SK-N-MC (cell line): ENCODE measurements around the gene PRAMEF5.
"Not testable (repeated sequence)": the region's sequence is repeated elsewhere in the genome, so short reads cannot be mapped to it uniquely, and the experiment has no call there.

Experiments used
- EZH2 ChIP-seq: fragments of 200-600 bp; sonication (generic); IDR thresholded peaks from one replicate; pipeline ENCODE4 v1.6.1; 2017; ENCODE audit warnings: antibody characterized with exemption
- FOXP2 ChIP-seq: optimal IDR thresholded peaks from 2 replicates; pipeline ENCODE3; 2011; ENCODE audit warnings: mild to moderate bottlenecking, moderate library complexity; ENCODE audit not compliant: insufficient read depth; ENCODE audit errors: extremely low read length, control extremely low read depth
- POLR2AphosphoS5 ChIP-seq: IDR thresholded peaks from 2 replicates; pipeline ENCODE4 v1.6.1; 2012; ENCODE audit warnings: mild to moderate bottlenecking, low read depth, low read length, borderline replicate concordance

DNA sequence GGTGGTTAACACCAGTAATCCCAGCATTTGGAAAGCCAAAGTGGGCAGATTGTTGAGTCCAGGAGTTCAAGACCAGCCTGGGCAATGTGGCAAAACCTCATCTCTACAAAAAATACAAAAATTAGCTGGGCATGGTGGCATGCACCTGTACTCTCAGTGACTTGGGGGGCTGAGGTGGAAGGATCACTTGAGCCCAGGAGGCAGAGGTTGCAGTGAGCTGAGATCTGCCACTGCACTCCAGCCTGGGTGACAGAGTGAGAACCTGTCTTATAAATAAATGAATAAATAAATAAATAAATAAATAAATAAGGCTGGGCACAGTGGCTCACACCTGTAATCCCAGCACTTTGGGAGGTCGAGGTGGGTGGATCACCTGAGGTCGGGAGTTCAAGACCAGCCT, 21.9 kb upstream of the PRAMEF5 start:
- TF ChIP-seq EZH2, POLR2AphosphoS5, FOXP2: not testable (repeated sequence)
